Peyer's patch (tissue), 4 donors: ENCODE data around the gene VPS9D1.

Experiments used
- POLR2A ChIP-seq, 2 donors: fragments of 450-650 bp; IDR thresholded peaks; one replicate each; pipeline ENCODE4 v1.5.1; 2017; ENCODE audit warnings: antibody characterized with exemption in 2 of 2, mild to moderate bottlenecking in 2 of 2, moderate library complexity in 2 of 2
- TF ChIP-seq, protein P1 (sequence below), 6 experiments: fragments of 450-650 bp in 4 of 6; fragments of 200-600 bp in 2 of 6; sonication (generic) in 1 of 6; IDR thresholded peaks; one replicate each; pipeline ENCODE4 v1.5.1; 2017 to 2019; ENCODE audit warnings: antibody characterized with exemption in 6 of 6, mild to moderate bottlenecking in 3 of 6, moderate library complexity in 1 of 6

DNA sequence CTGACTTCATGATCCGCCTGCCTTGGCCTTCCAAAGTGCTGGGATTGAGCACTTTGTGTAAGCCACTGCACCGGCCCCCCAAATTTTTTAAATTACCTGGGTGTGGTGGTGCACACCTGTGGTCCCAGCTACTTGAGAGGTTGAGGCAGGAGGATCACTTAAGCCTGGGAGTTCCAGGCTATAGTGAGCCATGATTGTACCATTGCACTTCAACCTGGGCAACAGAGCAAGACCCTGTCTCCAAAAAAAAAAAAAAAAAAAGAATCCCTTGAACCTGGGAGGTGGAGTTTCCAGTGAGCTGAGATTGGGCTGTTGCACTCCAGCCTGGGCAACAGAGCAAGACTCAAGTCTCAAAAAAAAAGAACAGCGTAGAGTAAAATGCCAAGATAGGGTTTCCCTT is 15.9 kb upstream of the VPS9D1 start:
- TF ChIP-seq, protein P1, sequence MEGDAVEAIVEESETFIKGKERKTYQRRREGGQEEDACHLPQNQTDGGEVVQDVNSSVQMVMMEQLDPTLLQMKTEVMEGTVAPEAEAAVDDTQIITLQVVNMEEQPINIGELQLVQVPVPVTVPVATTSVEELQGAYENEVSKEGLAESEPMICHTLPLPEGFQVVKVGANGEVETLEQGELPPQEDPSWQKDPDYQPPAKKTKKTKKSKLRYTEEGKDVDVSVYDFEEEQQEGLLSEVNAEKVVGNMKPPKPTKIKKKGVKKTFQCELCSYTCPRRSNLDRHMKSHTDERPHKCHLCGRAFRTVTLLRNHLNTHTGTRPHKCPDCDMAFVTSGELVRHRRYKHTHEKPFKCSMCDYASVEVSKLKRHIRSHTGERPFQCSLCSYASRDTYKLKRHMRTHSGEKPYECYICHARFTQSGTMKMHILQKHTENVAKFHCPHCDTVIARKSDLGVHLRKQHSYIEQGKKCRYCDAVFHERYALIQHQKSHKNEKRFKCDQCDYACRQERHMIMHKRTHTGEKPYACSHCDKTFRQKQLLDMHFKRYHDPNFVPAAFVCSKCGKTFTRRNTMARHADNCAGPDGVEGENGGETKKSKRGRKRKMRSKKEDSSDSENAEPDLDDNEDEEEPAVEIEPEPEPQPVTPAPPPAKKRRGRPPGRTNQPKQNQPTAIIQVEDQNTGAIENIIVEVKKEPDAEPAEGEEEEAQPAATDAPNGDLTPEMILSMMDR (IDR thresholded peaks at IDR 0.05) = no peak
- no peak for TF ChIP-seq POLR2A (IDR thresholded peaks at IDR 0.05)
